HEK293 (cell line): ENCODE data around the gene RELT.

Source experiments
- CTCF ChIA-PET: fragments of 350-600 bp; formaldehyde crosslinking; extraction: SDS; loops from one replicate; lab custom pipeline; 2021; ENCODE audit warnings: antibody characterized with exemption; lab: Yijun Ruan, JAX
- POLR2A ChIA-PET: fragments of 300-600 bp; formaldehyde crosslinking; extraction: SDS; loops from one replicate; lab custom pipeline; 2020; ENCODE audit warnings: antibody characterized with exemption, inconsistent platforms; lab: Yijun Ruan, JAX
- H3K27ac ChIP-seq: fragments of 200-500 bp; sonication (Bioruptor generic); 2 replicates; pipeline ENCODE4 v1.5.1; 2014; ENCODE audit warnings: low read depth, low read length, control low read depth, inconsistent platforms; ENCODE audit errors: extremely low read depth
- H3K36me3 ChIP-seq, 2 experiments: fragments of 200-500 bp in 1 of 2; sonication (Bioruptor generic) in 1 of 2; 1 replicate in 1 of 2; 2 replicates in 1 of 2; pipeline ENCODE4 v1.5.1; 2014 to 2017; ENCODE audit warnings: inconsistent platforms in 2 of 2, low read length in 2 of 2; ENCODE audit not compliant: control insufficient read depth in 2 of 2, insufficient read depth in 1 of 2
- H3K4me1 ChIP-seq: fragments of 200-500 bp; sonication (Bioruptor generic); 2 replicates; pipeline ENCODE4 v1.5.1; 2014; ENCODE audit warnings: mild to moderate bottlenecking, low read length, inconsistent platforms; ENCODE audit not compliant: control insufficient read depth, insufficient read depth
- H3K4me3 ChIP-seq: 2 replicates; pipeline ENCODE4 v1.5.1; 2011; ENCODE audit warnings: low read depth, mild to moderate bottlenecking, control low read depth, low read length, moderate library complexity
- H3K9me3 ChIP-seq: fragments of 200-500 bp; sonication (Bioruptor generic); 2 replicates; pipeline ENCODE4 v1.5.1; 2014; ENCODE audit warnings: low read depth, low read length, inconsistent platforms; ENCODE audit not compliant: control insufficient read depth, insufficient read depth
- EGR2 ChIP-seq: fragments of 450-650 bp; formaldehyde crosslinking; IDR thresholded peaks from 2 replicates; pipeline ENCODE4 v1.5.1; 2016; ENCODE audit warnings: low read depth, missing biosample characterization, missing genetic modification characterization
- GFI1B ChIP-seq: fragments of 450-650 bp; formaldehyde crosslinking; IDR thresholded peaks from 2 replicates; pipeline ENCODE4 v1.5.1; 2016; ENCODE audit warnings: missing biosample characterization, missing genetic modification characterization
- GLIS1 ChIP-seq: fragments of 450-650 bp; formaldehyde crosslinking; IDR thresholded peaks from 2 replicates; pipeline ENCODE4 v1.5.1; 2016; ENCODE audit warnings: missing biosample characterization, missing genetic modification characterization
- GLIS2 ChIP-seq: fragments of 450-650 bp; formaldehyde crosslinking; IDR thresholded peaks from 2 replicates; pipeline ENCODE4 v1.5.1; 2016; ENCODE audit warnings: missing biosample characterization, missing genetic modification characterization
- HOXC10 ChIP-seq: sonication (generic); formaldehyde crosslinking; IDR thresholded peaks from 2 replicates; pipeline ENCODE4 v1.8.1; 2023; ENCODE audit warnings: mild to moderate bottlenecking, missing genetic modification reagents
- HOXD13 ChIP-seq: sonication (generic); formaldehyde crosslinking; IDR thresholded peaks from 2 replicates; pipeline ENCODE4 v1.8.0; 2022; ENCODE audit warnings: missing genetic modification reagents, borderline replicate concordance
- KLF17 ChIP-seq: fragments of 450-650 bp; formaldehyde crosslinking; IDR thresholded peaks from 2 replicates; pipeline ENCODE4 v1.5.1; 2016; ENCODE audit warnings: missing biosample characterization, missing genetic modification characterization
- OSR2 ChIP-seq: fragments of 450-650 bp; formaldehyde crosslinking; IDR thresholded peaks from 2 replicates; pipeline ENCODE4 v1.5.1; 2016; ENCODE audit warnings: missing biosample characterization, missing genetic modification characterization
- PATZ1 ChIP-seq: fragments of 450-650 bp; formaldehyde crosslinking; IDR thresholded peaks from 2 replicates; pipeline ENCODE4 v1.5.1; 2016; ENCODE audit warnings: missing biosample characterization, missing genetic modification characterization
- SETDB1 ChIP-seq: IDR thresholded peaks from one replicate; pipeline ENCODE4 v1.6.1; 2017; ENCODE audit warnings: mild to moderate bottlenecking, low read length, moderate library complexity, mixed read lengths; ENCODE audit not compliant: insufficient read length
- SP2 ChIP-seq: fragments of 450-650 bp; formaldehyde crosslinking; IDR thresholded peaks from 2 replicates; pipeline ENCODE4 v1.5.1; 2016; ENCODE audit warnings: missing biosample characterization, missing genetic modification characterization
- WT1 ChIP-seq: fragments of 450-650 bp; formaldehyde crosslinking; IDR thresholded peaks from 2 replicates; pipeline ENCODE4 v1.5.1; 2016; ENCODE audit warnings: missing biosample characterization, missing genetic modification characterization
- ZNF132 ChIP-seq: fragments of 450-650 bp; formaldehyde crosslinking; IDR thresholded peaks from 2 replicates; pipeline ENCODE4 v1.5.1; 2017; ENCODE audit warnings: missing biosample characterization, missing genetic modification characterization, borderline replicate concordance
- ZNF16 ChIP-seq: fragments of 450-650 bp; formaldehyde crosslinking; IDR thresholded peaks from 2 replicates; pipeline ENCODE4 v1.5.1; 2016; ENCODE audit warnings: low read depth, missing biosample characterization, missing genetic modification characterization
- ZNF221 ChIP-seq: fragments of 450-650 bp; formaldehyde crosslinking; IDR thresholded peaks from 2 replicates; pipeline ENCODE4 v1.5.1; 2017; ENCODE audit warnings: missing biosample characterization, missing genetic modification characterization, borderline replicate concordance
- ZNF248 ChIP-seq: fragments of 450-650 bp; formaldehyde crosslinking; IDR thresholded peaks from 2 replicates; pipeline ENCODE4 v1.5.1; 2017; ENCODE audit warnings: missing biosample characterization, missing genetic modification characterization
- ZNF26 ChIP-seq: fragments of 450-650 bp; formaldehyde crosslinking; IDR thresholded peaks from 2 replicates; pipeline ENCODE4 v1.5.1; 2016; ENCODE audit warnings: missing biosample characterization, missing genetic modification characterization
- ZNF341 ChIP-seq: fragments of 450-650 bp; formaldehyde crosslinking; IDR thresholded peaks from 2 replicates; pipeline ENCODE4; 2016; ENCODE audit warnings: low read depth, missing biosample characterization, missing genetic modification characterization
- ZNF37A ChIP-seq: fragments of 450-650 bp; IDR thresholded peaks from 2 replicates; pipeline ENCODE4 v1.5.1; 2018; ENCODE audit warnings: missing biosample characterization, missing genetic modification characterization
- ZNF48 ChIP-seq: fragments of 450-650 bp; formaldehyde crosslinking; IDR thresholded peaks from 2 replicates; pipeline ENCODE4 v1.5.1; 2016; ENCODE audit warnings: missing biosample characterization, missing genetic modification characterization
- ZNF549 ChIP-seq: fragments of 450-650 bp; IDR thresholded peaks from 2 replicates; pipeline ENCODE4 v1.5.1; 2018; ENCODE audit warnings: missing biosample characterization, missing genetic modification characterization, mild to moderate bottlenecking, inconsistent platforms, moderate library complexity
- ZNF571 ChIP-seq: fragments of 450-650 bp; formaldehyde crosslinking; IDR thresholded peaks from 2 replicates; pipeline ENCODE4 v1.5.0; 2017; ENCODE audit warnings: missing biosample characterization, missing genetic modification characterization
- ZNF580 ChIP-seq: fragments of 450-650 bp; formaldehyde crosslinking; IDR thresholded peaks from 2 replicates; pipeline ENCODE4 v1.5.1; 2016; ENCODE audit warnings: missing biosample characterization, missing genetic modification characterization
- ZNF707 ChIP-seq: fragments of 450-650 bp; formaldehyde crosslinking; IDR thresholded peaks from 2 replicates; pipeline ENCODE4 v1.5.1; 2016; ENCODE audit warnings: missing biosample characterization, missing genetic modification characterization
- ZNF776 ChIP-seq: fragments of 450-650 bp; formaldehyde crosslinking; IDR thresholded peaks from 2 replicates; pipeline ENCODE4 v1.5.0; 2017; ENCODE audit warnings: missing biosample characterization, missing genetic modification characterization, borderline replicate concordance
- ZNF777 ChIP-seq: fragments of 450-650 bp; formaldehyde crosslinking; IDR thresholded peaks from 2 replicates; pipeline ENCODE4 v1.5.1; 2017; ENCODE audit warnings: missing biosample characterization, missing genetic modification characterization, borderline replicate concordance
- ZNF785 ChIP-seq: fragments of 450-650 bp; formaldehyde crosslinking; IDR thresholded peaks from 2 replicates; pipeline ENCODE4 v1.5.1; 2016; ENCODE audit warnings: missing biosample characterization, missing genetic modification characterization
- ZNF792 ChIP-seq: fragments of 450-650 bp; formaldehyde crosslinking; IDR thresholded peaks from 2 replicates; pipeline ENCODE4 v1.5.1; 2016; ENCODE audit warnings: missing biosample characterization, missing genetic modification characterization
- ZNF830 ChIP-seq: fragments of 450-650 bp; IDR thresholded peaks from 2 replicates; pipeline ENCODE4 v1.5.0; 2018; ENCODE audit warnings: missing biosample characterization, missing genetic modification characterization, low read depth, mild to moderate bottlenecking, moderate library complexity
- ZSCAN5A ChIP-seq: fragments of 450-650 bp; formaldehyde crosslinking; IDR thresholded peaks from 2 replicates; pipeline ENCODE4 v1.5.1; 2016; ENCODE audit warnings: missing biosample characterization, missing genetic modification characterization
- ZXDB ChIP-seq: fragments of 450-650 bp; formaldehyde crosslinking; IDR thresholded peaks from 2 replicates; pipeline ENCODE4 v1.5.1; 2016; ENCODE audit warnings: missing biosample characterization, missing genetic modification characterization

Gene RELT

GRCh38 chr11:73386546-73386945 lies 10.3 kb downstream of the RELT start (continued):
- TF ChIP-seq SETDB1 = no peak
- no peak for TF ChIP-seq GFI1B
- no peak for TF ChIP-seq ZNF580
- no peak for TF ChIP-seq ZNF830 (tag by site-specific recombination)

GRCh38 chr11:73387594-73388264 lies 11.5 kb downstream of the RELT start:
- H3K27ac ChIP-seq = no peak overlapping the region
- no peak for TF ChIP-seq ZNF37A (tag by site-specific recombination)
- no peak for TF ChIP-seq ZNF792
- TF ChIP-seq ZNF707 (tag by site-specific recombination) = no peak
- TF ChIP-seq ZNF777 (tag by site-specific recombination) = no peak
- TF ChIP-seq ZNF549 (tag by site-specific recombination) = no peak
- peak; percentile 52; the same call in 1 of the 2 replicates for TF ChIP-seq GLIS2 (tag by site-specific recombination)
- peak; percentile 79 for TF ChIP-seq OSR2 (tag by site-specific recombination)
- TF ChIP-seq EGR2 = peak; percentile 70
- no peak for TF ChIP-seq ZNF26 (tag by site-specific recombination)
- TF ChIP-seq ZXDB = no peak
- TF ChIP-seq ZNF16 = no peak
- TF ChIP-seq WT1 (tag by site-specific recombination) = peak; percentile 47; the same call in 1 of the 2 replicates
- TF ChIP-seq ZNF776 (tag by site-specific recombination) = no peak
- TF ChIP-seq SP2 (tag by site-specific recombination) = peak; percentile 26; the same call in 1 of the 2 replicates
- TF ChIP-seq ZNF48 (tag by site-specific recombination) = no peak
- no peak for TF ChIP-seq ZSCAN5A (tag by site-specific recombination)
- TF ChIP-seq PATZ1 (tag by site-specific recombination) = peak; percentile 73; the same call in 1 of the 2 replicates
- peak; percentile 80 for TF ChIP-seq ZNF341 (tag by site-specific recombination)
- no peak for TF ChIP-seq ZNF132 (tag by site-specific recombination)
- TF ChIP-seq KLF17 (tag by site-specific recombination) = 0 out of 2 replicates have a peak, but pooled peaks have one; percentile 56
- TF ChIP-seq ZNF248 (tag by site-specific recombination) = no peak
- TF ChIP-seq HOXC10 = no peak
- peak; percentile 57 for TF ChIP-seq GLIS1 (tag by site-specific recombination)
- TF ChIP-seq ZNF571 = no peak
- TF ChIP-seq ZNF785 = no peak
- no peak for TF ChIP-seq HOXD13 (CRISPR knock-in tag)
- TF ChIP-seq ZNF221 (tag by site-specific recombination) = no peak

More at GRCh38 chr11:73387594-73388264, 11.5 kb downstream of the RELT start:
- CTCF ChIA-PET = interaction anchor here (1.8 to 8.4 kb wide), 2 partner anchors 37 to 81 kb away, joined by 6 to 61 read pairs; no protein-coding TSS in a partner anchor
- Histone ChIP-seq H3K4me3 (no peak overlapping the region), H3K9me3 (no peaks in the 10 kb centered on the region), H3K36me3 (peaks cover 0 to 31% of the 10 kb centered on the region in 2 experiments; a peak in 1 of 3 replicates), H3K4me1 (peaks cover 11% of the 10 kb centered on the region; the same call in 1 of the 2 replicates)
- POLR2A ChIA-PET = no interaction called here
